Osteocyte (in vitro differentiated cells): ENCODE measurements around the gene PPFIA1. TPM values are rescaled to one million over a fixed set of nuclear protein-coding genes. Genes with fewer than 3 reads are reported as not detected.
A peak's percentile ranks its signal among the peaks of the same experiment; 100 is the strongest.

ENCODE experiments used
- DNase-seq: peaks from one replicate; pipeline ENCODE4 v3.0.0; 2021; ENCODE audit warnings: mixed read lengths; ENCODE audit not compliant: unreplicated experiment; ENCODE audit errors: extremely low spot score
- H3K27ac Mint-ChIP-seq: one replicate; pipeline ENCODE4 v1.8.0; 2021; ENCODE audit warnings: mild to moderate bottlenecking, mixed read lengths; ENCODE audit not compliant: unreplicated experiment
- H3K27me3 Mint-ChIP-seq: one replicate; pipeline ENCODE4 v1.8.0; 2021; ENCODE audit warnings: mixed read lengths; ENCODE audit not compliant: unreplicated experiment
- H3K36me3 Mint-ChIP-seq: one replicate; pipeline ENCODE4 v1.8.0; 2021; ENCODE audit warnings: mixed read lengths; ENCODE audit not compliant: unreplicated experiment
- H3K4me1 Mint-ChIP-seq: one replicate; pipeline ENCODE4 v1.8.0; 2021; ENCODE audit warnings: mixed read lengths; ENCODE audit not compliant: unreplicated experiment
- H3K4me3 Mint-ChIP-seq: one replicate; pipeline ENCODE4 v1.8.0; 2021; ENCODE audit warnings: mild to moderate bottlenecking, moderate library complexity, mixed read lengths; ENCODE audit not compliant: unreplicated experiment
- H3K9me3 Mint-ChIP-seq: one replicate; pipeline ENCODE4 v1.8.0; 2021; ENCODE audit warnings: mixed read lengths; ENCODE audit not compliant: unreplicated experiment
- total RNA-seq: library from RNA; stranded (reverse); gene quantifications from 2 replicates; pipeline ENCODE4 v1.2.1, GENCODE V29; 2021
- TF ChIP-seq, protein P1 (sequence below): fragments of 200-600 bp; sonication (generic); IDR thresholded peaks from 2 replicates; pipeline ENCODE4 v1.5.0; 2021; ENCODE audit warnings: antibody characterized with exemption, mild to moderate bottlenecking, moderate library complexity

The PPFIA1 gene
- total RNA-seq, 1 donor from 2014 or later: 70.4 TPM

DNA sequence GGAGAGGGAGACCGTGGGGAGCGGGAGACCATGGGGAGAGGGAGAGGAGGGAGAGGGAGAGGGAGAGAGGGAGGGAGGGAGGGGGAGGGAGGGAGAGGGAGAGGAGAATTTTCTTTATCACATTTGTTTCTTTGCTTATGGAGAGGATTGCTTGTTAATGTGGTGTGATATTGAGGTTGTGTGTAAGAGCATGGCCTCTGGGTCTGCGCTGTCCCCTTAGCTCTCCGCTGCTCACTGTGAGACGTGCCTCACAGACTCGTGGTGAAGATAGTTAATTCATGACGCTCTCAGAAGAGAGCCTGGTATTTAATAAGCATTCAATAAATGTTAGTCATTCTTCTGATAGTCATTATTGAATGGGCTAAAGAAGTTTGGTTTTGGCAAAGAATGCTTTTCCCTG lies 26.2 kb downstream of the PPFIA1 start:
- Mint-ChIP-seq H3K36me3 (peaks cover 12% of the 10 kb centered on the region), H3K4me1 (peaks cover 26% of the 10 kb centered on the region)

DNA sequence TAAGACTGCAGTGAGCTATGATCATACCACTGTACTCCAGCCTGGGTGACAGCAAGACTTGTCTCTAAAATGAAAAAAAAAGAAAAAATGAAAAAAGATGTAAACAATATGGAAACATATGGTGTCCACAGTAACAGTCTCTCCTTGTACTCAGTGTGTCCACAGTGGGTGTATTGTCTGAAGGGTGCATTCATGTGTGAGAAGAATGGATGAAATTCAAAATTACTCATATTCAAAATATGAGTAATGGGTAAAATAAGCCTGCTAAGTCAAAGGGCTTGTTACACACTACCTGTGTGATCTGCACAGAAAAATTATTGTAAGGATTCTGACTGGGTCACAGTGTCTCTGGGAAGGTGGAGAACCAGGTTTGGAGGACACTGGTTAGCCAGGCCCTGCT lies 26.9 kb downstream of the PPFIA1 start:
- Mint-ChIP-seq H3K36me3 (peaks cover 13% of the 10 kb centered on the region), H3K4me1 (peaks cover 33% of the 10 kb centered on the region), H3K27me3 (no peaks in the 10 kb centered on the region), H3K4me3 (no peak overlapping the region), H3K9me3 (no peaks in the 10 kb centered on the region), H3K27ac (peak overlapping the region; percentile 68)
- TF ChIP-seq, protein P1, sequence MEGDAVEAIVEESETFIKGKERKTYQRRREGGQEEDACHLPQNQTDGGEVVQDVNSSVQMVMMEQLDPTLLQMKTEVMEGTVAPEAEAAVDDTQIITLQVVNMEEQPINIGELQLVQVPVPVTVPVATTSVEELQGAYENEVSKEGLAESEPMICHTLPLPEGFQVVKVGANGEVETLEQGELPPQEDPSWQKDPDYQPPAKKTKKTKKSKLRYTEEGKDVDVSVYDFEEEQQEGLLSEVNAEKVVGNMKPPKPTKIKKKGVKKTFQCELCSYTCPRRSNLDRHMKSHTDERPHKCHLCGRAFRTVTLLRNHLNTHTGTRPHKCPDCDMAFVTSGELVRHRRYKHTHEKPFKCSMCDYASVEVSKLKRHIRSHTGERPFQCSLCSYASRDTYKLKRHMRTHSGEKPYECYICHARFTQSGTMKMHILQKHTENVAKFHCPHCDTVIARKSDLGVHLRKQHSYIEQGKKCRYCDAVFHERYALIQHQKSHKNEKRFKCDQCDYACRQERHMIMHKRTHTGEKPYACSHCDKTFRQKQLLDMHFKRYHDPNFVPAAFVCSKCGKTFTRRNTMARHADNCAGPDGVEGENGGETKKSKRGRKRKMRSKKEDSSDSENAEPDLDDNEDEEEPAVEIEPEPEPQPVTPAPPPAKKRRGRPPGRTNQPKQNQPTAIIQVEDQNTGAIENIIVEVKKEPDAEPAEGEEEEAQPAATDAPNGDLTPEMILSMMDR: no peak
- DNase-seq: no peak

More for the DNA sequence above, 26.2 kb downstream of the PPFIA1 start:
- H3K9me3 Mint-ChIP-seq: no peaks in the 10 kb centered on the region
- no peak overlapping the region for H3K4me3 Mint-ChIP-seq
- TF ChIP-seq, protein P1: no peak
- DNase-seq: no peak
- peak overlapping the region; percentile 68 for H3K27ac Mint-ChIP-seq
- H3K27me3 Mint-ChIP-seq: no peaks in the 10 kb centered on the region

DNA sequence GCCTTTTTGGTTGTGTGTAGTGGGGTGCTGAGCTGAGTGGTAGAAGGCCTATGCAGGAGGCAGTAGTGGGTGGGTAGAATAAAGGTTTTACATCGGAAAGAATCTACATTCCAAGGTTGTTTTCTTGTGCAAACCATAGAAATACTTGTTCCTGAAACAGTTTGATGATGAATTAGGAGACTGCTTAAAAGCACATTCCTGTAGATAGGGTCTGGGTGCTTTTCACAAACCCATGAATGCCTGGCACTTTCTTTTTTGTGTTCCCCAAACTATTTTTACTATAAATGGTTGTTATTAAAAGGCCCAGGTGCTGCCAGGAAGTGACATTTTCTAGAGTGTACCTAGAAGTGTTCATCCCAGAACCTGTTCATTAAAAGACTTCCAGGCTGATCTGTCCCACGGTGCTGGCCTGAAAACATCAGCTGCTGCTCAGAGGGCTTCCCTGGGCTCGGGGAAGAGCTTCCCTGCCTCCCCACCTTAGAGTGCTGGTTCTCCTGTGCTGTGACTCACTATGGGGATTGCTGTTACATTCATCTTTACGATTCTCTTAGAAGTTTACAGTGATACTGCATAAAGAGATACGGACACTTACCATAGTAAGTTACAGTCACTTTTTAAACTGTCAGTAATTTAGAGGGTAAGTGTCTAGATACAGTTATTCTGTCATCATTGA lies 27.9 kb downstream of the PPFIA1 start:
- no peak for DNase-seq
- no peak overlapping the region for H3K4me3 Mint-ChIP-seq

DNA sequence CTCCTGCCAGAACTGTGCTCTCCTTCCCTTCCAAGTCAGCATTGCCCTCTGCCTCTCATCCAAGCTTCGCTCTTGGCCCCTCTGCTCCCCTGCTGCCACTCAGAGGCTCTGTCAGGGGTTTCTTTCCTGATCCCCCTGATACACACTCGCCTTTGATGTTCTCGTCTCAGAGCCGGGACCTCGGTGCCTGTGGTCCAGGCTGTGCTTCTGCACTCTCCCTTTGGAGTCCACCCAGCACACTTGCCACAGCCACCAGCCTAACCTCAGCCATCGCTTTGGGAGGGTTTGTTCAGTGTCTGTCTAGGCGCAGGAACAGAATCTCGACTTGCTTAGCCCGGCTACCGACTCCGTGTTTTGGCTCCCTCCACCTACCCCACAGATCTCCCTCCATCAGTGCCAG lies 29.1 kb downstream of the PPFIA1 start:
- peaks cover 5% of the 10 kb centered on the region for H3K36me3 Mint-ChIP-seq
- H3K9me3 Mint-ChIP-seq: no peaks in the 10 kb centered on the region
- no peak overlapping the region for H3K27ac Mint-ChIP-seq
- TF ChIP-seq, protein P1: no peak
- peaks cover 45% of the 10 kb centered on the region for H3K4me1 Mint-ChIP-seq
- DNase-seq: no peak
- no peaks in the 10 kb centered on the region for H3K27me3 Mint-ChIP-seq
- H3K4me3 Mint-ChIP-seq: no peak overlapping the region

More for the DNA sequence above, 27.9 kb downstream of the PPFIA1 start:
- Mint-ChIP-seq H3K36me3 (peaks cover 5% of the 10 kb centered on the region), H3K4me1 (peaks cover 40% of the 10 kb centered on the region), H3K27me3 (no peaks in the 10 kb centered on the region), H3K27ac (peak overlapping the region; percentile 68), H3K9me3 (no peaks in the 10 kb centered on the region)
- TF ChIP-seq, protein P1: no peak

DNA sequence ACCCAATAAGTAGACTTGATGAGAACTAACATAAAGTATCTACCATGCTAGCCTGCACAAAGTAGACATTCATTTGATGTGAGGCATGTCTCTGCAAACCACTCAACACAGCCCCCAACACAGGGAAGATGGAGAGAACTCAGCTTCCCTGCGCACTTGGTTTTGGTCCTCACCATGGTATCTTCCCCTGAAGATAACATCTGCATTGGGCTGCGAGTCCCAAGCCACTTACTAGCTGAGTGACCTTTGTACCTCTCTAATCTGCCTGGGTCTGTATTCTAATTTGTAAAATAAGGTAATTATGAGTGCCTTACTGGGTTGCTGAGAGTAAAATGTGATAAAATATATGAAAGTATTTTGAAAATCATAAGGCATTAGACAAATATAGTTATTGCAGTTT lies 30.7 kb downstream of the PPFIA1 start:
- DNase-seq: no peak
- Mint-ChIP-seq H3K27ac (no peak overlapping the region), H3K9me3 (no peaks in the 10 kb centered on the region), H3K36me3 (peaks cover 5% of the 10 kb centered on the region), H3K4me1 (peaks cover 54% of the 10 kb centered on the region), H3K27me3 (no peaks in the 10 kb centered on the region), H3K4me3 (no peak overlapping the region)
- TF ChIP-seq, protein P1: no peak
